Neural crest cell (in vitro differentiated cells): Measurements from ENCODE around the gene MAPT. TPM values are rescaled to one million over a fixed set of nuclear protein-coding genes. Genes with fewer than 3 reads are reported as not detected.

Experiments
- DNase-seq: peaks from one replicate; pipeline ENCODE4 v3.0.0; 2021; ENCODE audit warnings: low read depth, mixed read lengths, low spot score
- H3K27ac Mint-ChIP-seq: one replicate; pipeline ENCODE4 v1.8.0; 2021; ENCODE audit warnings: mild to moderate bottlenecking, mixed read lengths; ENCODE audit not compliant: unreplicated experiment
- H3K27me3 Mint-ChIP-seq: 2 replicates; pipeline ENCODE4 v1.8.0; 2021; ENCODE audit warnings: low read depth, mild to moderate bottlenecking, mixed read lengths
- H3K36me3 Mint-ChIP-seq: 2 replicates; pipeline ENCODE4 v1.8.0; 2021; ENCODE audit warnings: low read depth, mild to moderate bottlenecking, mixed read lengths
- H3K4me1 Mint-ChIP-seq: 2 replicates; pipeline ENCODE4 v1.8.0; 2021; ENCODE audit warnings: mixed read lengths
- H3K4me3 Mint-ChIP-seq: one replicate; pipeline ENCODE4 v1.8.0; 2021; ENCODE audit warnings: mild to moderate bottlenecking, mixed read lengths
- H3K9me3 Mint-ChIP-seq: 2 replicates; pipeline ENCODE4 v1.8.0; 2021; ENCODE audit warnings: mixed read lengths
- CTCF ChIP-seq: fragments of 200-600 bp; sonication (generic); conservative IDR thresholded peaks from 2 replicates; pipeline ENCODE4 v1.5.0; 2021; ENCODE audit warnings: antibody characterized with exemption, mild to moderate bottlenecking
- total RNA-seq: library from RNA; stranded (reverse); gene quantifications from 2 replicates; pipeline ENCODE4 v1.2.1, GENCODE V29; 2021

Gene MAPT
- total RNA-seq, 1 donor from 2014 or later: 9.5 TPM

- no peak for DNase-seq
- Mint-ChIP-seq H3K27ac (no peak overlapping the region), H3K36me3 (no peaks in the 10 kb centered on the region), H3K4me3 (no peak overlapping the region), H3K4me1 (no peaks in the 10 kb centered on the region), H3K27me3 (no peaks in the 10 kb centered on the region), H3K9me3 (no peaks in the 10 kb centered on the region)
- TF ChIP-seq CTCF: no peak
These were observed 91.7 kb downstream of the MAPT start for GRCh38 chr17:45986056-45986455.

GRCh38 chr17:45987706-45988105 is 93.4 kb downstream of the MAPT start:
- no peak for TF ChIP-seq CTCF
- H3K36me3 Mint-ChIP-seq: no peaks in the 10 kb centered on the region
- no peaks in the 10 kb centered on the region for H3K27me3 Mint-ChIP-seq
- H3K4me3 Mint-ChIP-seq: no peak overlapping the region
- no peak for DNase-seq
- H3K4me1 Mint-ChIP-seq: no peaks in the 10 kb centered on the region
- H3K9me3 Mint-ChIP-seq: no peaks in the 10 kb centered on the region
- no peak overlapping the region for H3K27ac Mint-ChIP-seq

GRCh38 chr17:45989759-45990158 is 95.4 kb downstream of the MAPT start:
- H3K27ac Mint-ChIP-seq: peak overlapping the region; percentile 35
- H3K4me1 Mint-ChIP-seq: peaks cover 3% of the 10 kb centered on the region
- no peak overlapping the region for H3K4me3 Mint-ChIP-seq
- no peaks in the 10 kb centered on the region for H3K9me3 Mint-ChIP-seq
- DNase-seq: no peak
- H3K36me3 Mint-ChIP-seq: no peaks in the 10 kb centered on the region
- TF ChIP-seq CTCF: no peak
- no peaks in the 10 kb centered on the region for H3K27me3 Mint-ChIP-seq

- DNase-seq: no peak
- peaks cover 3% of the 10 kb centered on the region for H3K4me1 Mint-ChIP-seq
- no peaks in the 10 kb centered on the region for H3K36me3 Mint-ChIP-seq
- H3K27me3 Mint-ChIP-seq: no peaks in the 10 kb centered on the region
- H3K4me3 Mint-ChIP-seq: no peak overlapping the region
- H3K9me3 Mint-ChIP-seq: no peaks in the 10 kb centered on the region
- H3K27ac Mint-ChIP-seq: no peak overlapping the region
- TF ChIP-seq CTCF: peak; percentile 17
These were observed 96.5 kb downstream of the MAPT start for GRCh38 chr17:45990886-45991285.

- Mint-ChIP-seq H3K27me3 (no peaks in the 10 kb centered on the region), H3K4me1 (peaks cover 3% of the 10 kb centered on the region), H3K9me3 (no peaks in the 10 kb centered on the region), H3K36me3 (no peaks in the 10 kb centered on the region), H3K27ac (no peak overlapping the region), H3K4me3 (no peak overlapping the region)
- no peak for TF ChIP-seq CTCF
- DNase-seq: no peak
These were observed 97.0 kb downstream of the MAPT start for GRCh38 chr17:45991341-45991740.

- TF ChIP-seq CTCF: no peak
- H3K27ac Mint-ChIP-seq: no peak overlapping the region
These were observed 97.8 kb downstream of the MAPT start for GRCh38 chr17:45992175-45992574.

More at GRCh38 chr17:45992175-45992574, 97.8 kb downstream of the MAPT start:
- DNase-seq: no peak
- Mint-ChIP-seq H3K27me3 (no peaks in the 10 kb centered on the region), H3K4me3 (no peak overlapping the region), H3K36me3 (no peaks in the 10 kb centered on the region), H3K4me1 (peaks cover 3% of the 10 kb centered on the region), H3K9me3 (no peaks in the 10 kb centered on the region)
